ENCODE results near the gene TEKT1.

Gene TEKT1

GRCh38 chr17:6756425-6757031 lies 75.0 kb downstream of the TEKT1 start:
- DNase-seq, result no peak

GRCh38 chr17:6755731-6756184 lies 75.8 kb downstream of the TEKT1 start, which contains the start of gene XAF1:
TSS of gene XAF1 (plus strand) at chr17:6756046. CDS start at chr17:6756079, 33 bp downstream.
- peak; percentile 58 for DNase-seq

- DNase-seq, result peak; percentile 37
Observed at GRCh38 chr17:6755281-6755680, 76.2 kb downstream of the TEKT1 start.

GRCh38 chr17:6753546-6753945 lies 78.0 kb downstream of the TEKT1 start:
- DNase-seq, result peak; percentile 45

- DNase-seq, result peak; percentile 97
Observed at GRCh38 chr17:6753006-6753445, 78.5 kb downstream of the TEKT1 start.

- peak; percentile 100 for DNase-seq
Observed at GRCh38 chr17:6752068-6752909, 79.2 kb downstream of the TEKT1 start.

GRCh38 chr17:6749519-6749918 lies 82.0 kb downstream of the TEKT1 start:
- peak; percentile 31 for DNase-seq

GRCh38 chr17:6748617-6749016 lies 82.9 kb downstream of the TEKT1 start:
- DNase-seq, result no peak

Measured in fibroblast of skin of back (primary cell).